IgD-negative memory B cell (primary cell): Measurements from ENCODE around the gene MAPRE3. TPM values are rescaled to one million over a fixed set of nuclear protein-coding genes. Genes with fewer than 3 reads are reported as not detected.

Experiments used
- polyA plus RNA-seq: library from polyadenylated mRNA; unstranded; fragments of 300-500 nt; fragmentation: Illumina TruSeq; gene quantifications from one replicate; pipeline ENCODE4 v1.2.3, GENCODE V29; 2021

The MAPRE3 gene
- polyA plus RNA-seq, 1 donor from 2014 or later, result 2.4 TPM

Other genes starting within 250 kb of the MAPRE3 start
- gene SLC35F6, start 206.4 kb upstream of the MAPRE3 start, polyA plus RNA-seq, result 5.3 TPM
- gene CENPA, start 184.6 kb upstream of the MAPRE3 start, polyA plus RNA-seq, result not detected
- not detected for gene DPYSL5, start 122.5 kb upstream of the MAPRE3 start, polyA plus RNA-seq
- 34.3 TPM for gene TMEM214, start 62.3 kb downstream of the MAPRE3 start, polyA plus RNA-seq
- 10.8 TPM for gene AGBL5, start 81.0 kb downstream of the MAPRE3 start, polyA plus RNA-seq
- gene OST4, start 101.0 kb downstream of the MAPRE3 start, polyA plus RNA-seq, result 723 TPM
- gene EMILIN1, start 108.0 kb downstream of the MAPRE3 start, polyA plus RNA-seq, result 0.61 TPM
- gene KHK, start 116.1 kb downstream of the MAPRE3 start, polyA plus RNA-seq, result 6.5 TPM
- not detected for gene CGREF1, start 148.5 kb downstream of the MAPRE3 start, polyA plus RNA-seq
- 0.35 TPM for gene ABHD1, start 153.2 kb downstream of the MAPRE3 start, polyA plus RNA-seq
- gene PREB, start 164.0 kb downstream of the MAPRE3 start, polyA plus RNA-seq, result 62.2 TPM
- gene PRR30, start 168.8 kb downstream of the MAPRE3 start, polyA plus RNA-seq, result not detected
- not detected for gene TCF23, start 178.4 kb downstream of the MAPRE3 start, polyA plus RNA-seq
- gene ATRAID, start 241.4 kb downstream of the MAPRE3 start, polyA plus RNA-seq, result 274 TPM
- 20.3 TPM for gene SLC5A6, start 241.6 kb downstream of the MAPRE3 start, polyA plus RNA-seq
- 18.9 TPM for gene CAD, start 246.7 kb downstream of the MAPRE3 start, polyA plus RNA-seq